ENCODE results near the gene EDRF1. TPM values are rescaled to one million over a fixed set of nuclear protein-coding genes. Genes with fewer than 3 reads are reported as not detected.

EDRF1 gene
- total RNA-seq, 6 donors from 2014 or later: 12.0 to 47.1 (median 19.4) TPM

- ATAC-seq (ENCODE audit: low FRiP score in 2 of 2): peak in 1 of 2 donors; percentile 6
- no peaks in the 10 kb centered on the region for H3K27me3 ChIP-seq
- peaks cover 6 to 46% (median 22%) of the 10 kb centered on the region in 4 donors for H3K36me3 ChIP-seq
- H3K27ac ChIP-seq: no peak overlapping the region
- no peaks in the 10 kb centered on the region for H3K9me3 ChIP-seq
- no peaks in the 10 kb centered on the region for H3K4me1 ChIP-seq
- WGBS, 2 donors: 76 to 88% methylated on average over 12 to 13 of the region's 17 CpGs
- DNase-seq: peak in 1 of 2 donors; percentile 80
- TF ChIP-seq POLR2A (IDR thresholded peaks at IDR 0.05) (no peak), CTCF (IDR thresholded peaks at IDR 0.05) (no peak), POLR2AphosphoS5 (IDR thresholded peaks at IDR 0.05) (no peak), EP300 (IDR thresholded peaks at IDR 0.05) (no peak)
- no peak overlapping the region for H3K4me3 ChIP-seq
Observed at GRCh38 chr10:125788156-125789034, 68.9 kb downstream of the EDRF1 start.

- Histone ChIP-seq H3K36me3 (peaks cover 6 to 71% (median 41%) of the 10 kb centered on the region in 4 donors), H3K4me3 (no peak overlapping the region), H3K9me3 (no peaks in the 10 kb centered on the region), H3K4me1 (no peaks in the 10 kb centered on the region), H3K27ac (no peak overlapping the region), H3K27me3 (no peaks in the 10 kb centered on the region)
- no peak for ATAC-seq (ENCODE audit: low FRiP score in 2 of 2)
- TF ChIP-seq POLR2AphosphoS5 (IDR thresholded peaks at IDR 0.05) (no peak), POLR2A (IDR thresholded peaks at IDR 0.05) (no peak), EP300 (IDR thresholded peaks at IDR 0.05) (no peak)
- no peak for DNase-seq
- WGBS, 2 donors: 86 to 91% methylated on average over 8 to 14 of the region's 14 CpGs
Observed at GRCh38 chr10:125792342-125793300, 73.1 kb downstream of the EDRF1 start.

GRCh38 chr10:125795128-125795527 is 75.6 kb downstream of the EDRF1 start:
- Histone ChIP-seq H3K4me3 (no peak overlapping the region), H3K4me1 (no peaks in the 10 kb centered on the region), H3K27ac (no peak overlapping the region), H3K9me3 (no peaks in the 10 kb centered on the region), H3K27me3 (no peaks in the 10 kb centered on the region), H3K36me3 (peaks cover 6 to 65% (median 41%) of the 10 kb centered on the region in 4 donors)
- TF ChIP-seq POLR2A (IDR thresholded peaks at IDR 0.05) (no peak), EP300 (IDR thresholded peaks at IDR 0.05) (no peak), POLR2AphosphoS5 (IDR thresholded peaks at IDR 0.05) (no peak), CTCF (IDR thresholded peaks at IDR 0.05) (no peak)
- DNase-seq (no peak), ATAC-seq (ENCODE audit: low FRiP score in 2 of 2) (no peak)
- 94 to 100% methylated on average over 2 of the region's 2 CpGs for WGBS, 2 donors

GRCh38 chr10:125795637-125796190 is 76.2 kb downstream of the EDRF1 start:
- ATAC-seq (ENCODE audit: low FRiP score in 2 of 2): no peak
- 79 to 86% methylated on average over 8 of the region's 8 CpGs for WGBS, 2 donors
- TF ChIP-seq POLR2A (IDR thresholded peaks at IDR 0.05) (no peak), CTCF (IDR thresholded peaks at IDR 0.05) (no peak), POLR2AphosphoS5 (IDR thresholded peaks at IDR 0.05) (no peak)

More at GRCh38 chr10:125795637-125796190, 76.2 kb downstream of the EDRF1 start:
- Histone ChIP-seq H3K9me3 (no peaks in the 10 kb centered on the region), H3K4me1 (no peaks in the 10 kb centered on the region), H3K27ac (no peak overlapping the region), H3K4me3 (no peak overlapping the region), H3K27me3 (no peaks in the 10 kb centered on the region), H3K36me3 (peaks cover 6 to 68% (median 42%) of the 10 kb centered on the region in 4 donors)
- DNase-seq: no peak

Measured in upper lobe of left lung (tissue), 6 donors.